Cerebellar cortex (tissue), 1 donor: ENCODE results near the gene RILP.
"Not testable (repeated sequence)": the region's sequence is repeated elsewhere in the genome, so short reads cannot be mapped to it uniquely, and the experiment has no call there.

Experiments
- DNase-seq: peaks from one replicate; pipeline ENCODE4 v3.0.0-alpha.2; 2015; ENCODE audit warnings: low spot score

Gene RILP

GRCh38 chr17:1649844-1650501 is at the start of gene RILP:
Gene RILP, minus strand, starts transcription at chr17:1649866. Its CDS starts 62 bp downstream, at chr17:1649804.
- DNase-seq, result peak; percentile 85

- no peak for DNase-seq
These were observed 48.0 kb upstream of the RILP start for GRCh38 chr17:1697681-1698080.

DNA sequence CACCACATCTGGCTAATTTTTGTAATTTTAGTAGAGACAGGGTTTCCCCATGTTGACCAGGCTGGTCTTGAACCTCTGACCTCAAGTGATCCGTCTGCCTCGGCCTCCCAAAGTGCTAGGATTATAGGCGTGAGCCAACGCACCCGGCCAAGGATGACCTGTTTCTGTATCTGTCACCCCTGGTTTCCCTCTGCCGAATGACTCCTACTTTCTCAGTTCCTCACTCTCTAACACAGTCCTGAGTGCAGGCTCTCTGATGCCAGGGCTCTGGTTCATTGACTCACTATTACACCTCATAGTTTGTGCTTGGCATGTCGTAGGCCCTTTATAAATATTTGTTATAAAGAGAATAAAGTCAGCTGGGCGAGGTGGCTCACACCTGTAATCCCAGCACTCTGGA is 45.7 kb upstream of the RILP start:
- no peak for DNase-seq

- no peak for DNase-seq
These were observed 43.7 kb upstream of the RILP start for GRCh38 chr17:1693339-1693738.

GRCh38 chr17:1690544-1691221 is 41.0 kb upstream of the RILP start:
- DNase-seq, result no peak

GRCh38 chr17:1688405-1688804 is 38.7 kb upstream of the RILP start:
- DNase-seq, result not testable (repeated sequence)

GRCh38 chr17:1686086-1686485 is 36.4 kb upstream of the RILP start:
- DNase-seq, result no peak

DNA sequence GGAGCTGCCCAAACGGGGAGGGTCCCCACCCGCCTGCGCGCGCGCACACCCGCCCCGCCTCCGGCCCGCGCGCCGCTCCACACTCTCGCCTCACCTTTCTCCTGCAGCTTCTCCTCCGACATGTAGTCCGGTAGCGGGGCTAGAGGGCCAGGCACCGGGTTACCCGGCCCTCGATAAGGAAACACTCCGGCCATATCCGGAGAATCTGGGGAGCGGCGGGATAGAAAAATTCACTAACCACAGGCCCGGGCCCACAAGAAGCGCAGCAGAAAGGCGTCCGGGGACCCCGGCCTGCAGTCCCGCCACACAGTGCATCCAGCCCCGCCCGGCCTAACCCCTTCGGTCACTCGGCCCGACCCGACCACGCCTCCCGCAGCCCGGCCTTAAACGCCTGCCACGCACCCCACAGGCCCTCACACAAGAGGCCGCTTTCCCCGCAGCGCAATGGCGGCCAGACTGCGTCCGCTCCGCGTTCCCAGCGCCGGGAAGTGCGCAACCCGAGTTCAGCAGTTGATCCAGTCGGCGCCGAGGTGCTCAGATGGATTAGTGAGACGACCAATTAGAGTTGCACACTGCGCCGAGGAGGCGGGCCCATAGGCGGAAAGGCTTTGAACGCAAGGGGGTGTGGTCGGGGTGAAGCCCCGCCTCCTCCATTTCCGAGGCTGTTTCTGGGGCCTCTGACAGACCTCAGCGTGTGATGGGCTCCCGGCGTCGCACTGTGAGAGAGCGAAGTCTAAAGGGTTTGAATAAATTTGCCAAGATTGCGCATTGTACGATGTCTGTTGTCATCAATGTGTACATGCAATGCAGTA is 34.9 kb upstream of the RILP start, which contains the start of gene PRPF8:
Gene PRPF8 (minus strand): TSS at position 490 of the 812 bp plus-strand sequence. CDS start 296 bp downstream, at position 194.
- peak; percentile 99 for DNase-seq

DNA sequence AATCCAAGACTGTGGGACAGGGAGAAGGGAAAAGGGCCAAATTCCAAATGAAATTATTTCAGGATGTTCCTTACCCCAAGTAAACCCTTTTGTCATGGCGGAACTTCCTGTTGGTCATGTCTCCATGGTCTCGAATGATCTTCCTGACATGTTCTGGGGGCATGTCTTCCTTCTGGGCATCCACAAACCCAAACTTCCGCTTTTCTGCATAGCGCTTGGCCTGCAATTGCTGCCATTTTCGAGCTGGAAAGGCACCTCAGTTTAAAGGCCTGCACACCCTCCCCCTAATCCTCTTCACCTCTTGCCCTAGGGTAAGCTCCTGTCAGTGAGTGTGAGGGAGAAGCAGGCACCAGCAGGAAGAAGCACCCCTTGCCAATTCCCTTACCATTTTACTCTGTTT is 33.8 kb upstream of the RILP start:
- no peak for DNase-seq

GRCh38 chr17:1676401-1676800 is 26.7 kb upstream of the RILP start:
- no peak for DNase-seq

- peak; percentile 63 for DNase-seq
These were observed 23.5 kb upstream of the RILP start for GRCh38 chr17:1673041-1673785.

DNA sequence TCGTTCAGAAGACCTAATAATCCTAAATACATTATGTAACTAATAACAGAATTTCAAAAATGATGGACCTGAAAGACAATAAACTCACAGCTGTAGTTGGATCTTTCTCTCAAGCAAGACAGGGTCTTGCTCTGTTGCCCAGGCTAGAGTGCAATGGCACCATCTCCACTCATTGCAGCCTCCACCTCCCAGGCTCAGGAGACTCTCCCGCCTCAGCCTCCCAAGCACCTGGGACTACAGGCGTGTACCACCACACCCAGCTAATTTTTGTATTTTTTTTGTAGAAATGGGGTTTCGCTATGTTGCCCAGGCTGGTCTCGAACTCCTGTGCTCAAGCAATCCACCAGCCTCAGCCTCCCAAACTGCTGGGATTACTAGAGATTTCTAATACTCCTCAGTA is 14.3 kb upstream of the RILP start:
- DNase-seq, result not testable (repeated sequence)

- DNase-seq, result no peak
These were observed 11.4 kb upstream of the RILP start for GRCh38 chr17:1661045-1661444.

GRCh38 chr17:1658100-1658499 is 8.4 kb upstream of the RILP start:
- DNase-seq, result no peak

GRCh38 chr17:1653735-1654134 is 4.1 kb upstream of the RILP start:
- no peak for DNase-seq

GRCh38 chr17:1652794-1653193 is 3.1 kb upstream of the RILP start:
- not testable (repeated sequence) for DNase-seq

- DNase-seq, result no peak
These were observed 1.8 kb upstream of the RILP start for GRCh38 chr17:1651559-1651844.

DNA sequence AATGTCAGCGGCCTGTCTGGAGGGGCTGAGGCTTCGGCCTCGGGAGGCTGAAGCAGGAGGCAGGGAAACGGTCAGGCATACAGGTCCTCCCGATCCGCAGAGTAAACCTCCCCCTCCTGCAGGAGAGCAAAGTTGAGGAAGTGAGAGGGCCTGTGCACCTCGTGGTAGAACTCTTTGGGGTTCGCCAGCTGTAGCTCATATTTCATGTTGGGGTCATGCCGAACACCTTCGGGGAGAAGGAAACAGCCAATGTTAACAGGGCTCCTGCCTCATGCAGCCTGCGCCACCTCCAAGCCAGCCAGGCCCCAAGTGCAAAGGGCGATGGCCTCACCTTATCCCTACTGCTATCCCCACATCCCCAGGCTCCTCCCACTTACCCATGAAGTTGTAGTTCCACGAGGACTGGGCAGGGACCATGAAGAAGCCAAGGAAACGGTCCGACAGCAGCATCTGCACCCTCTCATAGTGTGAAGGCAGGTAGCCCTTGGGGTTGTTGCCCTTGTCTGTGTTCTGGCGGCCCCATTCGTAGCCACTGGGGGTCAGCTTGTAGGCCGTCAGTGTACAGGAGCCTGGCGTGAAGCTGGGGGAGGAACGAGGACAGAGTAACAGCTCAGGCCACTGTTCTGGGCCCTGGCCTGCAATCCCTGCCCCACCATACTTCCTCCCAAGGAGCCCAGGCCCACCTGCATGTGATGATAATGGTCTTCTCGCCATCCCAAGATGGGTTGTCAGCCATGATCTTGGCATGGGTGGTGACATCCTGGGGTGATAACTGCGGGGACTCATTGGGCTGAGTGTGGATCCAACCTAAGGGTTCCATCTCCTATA is 1.3 kb upstream of the RILP start:
- DNase-seq, result no peak

GRCh38 chr17:1648963-1649843 is 463 bp downstream of the RILP start:
- DNase-seq, result peak; percentile 90
